GOT3 (cell line): Measurements from ENCODE around the gene OR56A5.

Source experiments
- DNase-seq: peaks from one replicate; lab custom pipeline; 2025; ENCODE audit warnings: mixed read lengths; lab: John Stamatoyannopoulos, UW

OR56A5 gene

DNA sequence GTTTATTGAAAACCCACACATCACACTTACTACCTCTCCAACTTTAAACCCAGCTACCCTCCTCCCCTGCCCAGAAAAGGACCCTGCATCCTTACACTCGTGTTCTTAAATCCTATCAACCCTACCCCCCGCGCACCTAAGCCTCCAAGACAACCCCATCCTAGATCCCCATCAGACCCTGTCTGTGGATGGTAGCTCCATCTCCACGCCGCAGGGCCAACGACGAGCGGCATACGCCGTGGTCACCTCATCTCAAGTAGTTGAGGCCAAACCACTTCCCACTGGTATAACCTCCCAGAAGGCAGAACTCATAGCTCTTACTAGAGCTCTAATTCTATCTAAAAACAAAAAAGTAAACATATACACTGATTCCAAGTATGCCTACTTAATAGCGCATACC is 35.6 kb downstream of the OR56A5 start:
- no peak for DNase-seq

DNA sequence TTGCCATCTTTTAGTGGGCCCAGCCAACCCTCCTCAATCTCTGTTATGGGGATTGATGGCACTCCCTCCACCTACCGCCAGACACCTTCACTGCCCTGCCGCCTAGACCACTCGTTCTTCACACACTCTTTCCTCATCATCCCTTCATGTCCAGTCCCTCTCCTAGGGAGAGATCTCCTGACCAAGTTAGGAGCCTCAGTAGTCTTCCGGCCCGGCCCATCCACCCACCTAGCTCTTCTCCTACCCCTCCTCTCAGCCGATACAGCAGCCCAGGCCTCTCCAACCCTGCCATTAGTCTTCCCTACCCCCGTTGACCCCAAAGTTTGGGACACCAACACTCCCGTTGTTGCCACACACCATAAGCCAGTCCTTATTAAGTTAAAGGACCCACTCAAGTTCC is 37.2 kb downstream of the OR56A5 start:
- no peak for DNase-seq

DNA sequence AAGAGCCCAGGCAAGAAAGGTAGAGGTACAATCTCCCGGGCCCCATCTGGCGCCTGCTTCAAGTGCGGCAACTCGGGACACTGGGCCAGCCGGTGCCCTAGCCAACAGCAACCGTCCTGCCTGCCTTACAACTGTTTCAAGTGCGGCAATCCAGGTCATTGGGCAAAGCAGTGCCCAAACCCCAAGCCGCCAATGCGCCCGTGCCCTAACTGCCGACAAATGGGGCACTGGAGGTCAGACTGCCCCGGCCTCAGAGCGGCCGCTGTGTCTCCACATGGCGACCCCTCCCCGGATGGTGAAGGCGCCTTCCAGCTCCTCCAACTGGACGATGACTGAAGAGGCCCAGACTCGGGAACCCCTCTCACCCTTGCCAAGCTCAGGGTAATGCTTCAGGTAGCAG is 37.7 kb downstream of the OR56A5 start:
- DNase-seq, result no peak

DNA sequence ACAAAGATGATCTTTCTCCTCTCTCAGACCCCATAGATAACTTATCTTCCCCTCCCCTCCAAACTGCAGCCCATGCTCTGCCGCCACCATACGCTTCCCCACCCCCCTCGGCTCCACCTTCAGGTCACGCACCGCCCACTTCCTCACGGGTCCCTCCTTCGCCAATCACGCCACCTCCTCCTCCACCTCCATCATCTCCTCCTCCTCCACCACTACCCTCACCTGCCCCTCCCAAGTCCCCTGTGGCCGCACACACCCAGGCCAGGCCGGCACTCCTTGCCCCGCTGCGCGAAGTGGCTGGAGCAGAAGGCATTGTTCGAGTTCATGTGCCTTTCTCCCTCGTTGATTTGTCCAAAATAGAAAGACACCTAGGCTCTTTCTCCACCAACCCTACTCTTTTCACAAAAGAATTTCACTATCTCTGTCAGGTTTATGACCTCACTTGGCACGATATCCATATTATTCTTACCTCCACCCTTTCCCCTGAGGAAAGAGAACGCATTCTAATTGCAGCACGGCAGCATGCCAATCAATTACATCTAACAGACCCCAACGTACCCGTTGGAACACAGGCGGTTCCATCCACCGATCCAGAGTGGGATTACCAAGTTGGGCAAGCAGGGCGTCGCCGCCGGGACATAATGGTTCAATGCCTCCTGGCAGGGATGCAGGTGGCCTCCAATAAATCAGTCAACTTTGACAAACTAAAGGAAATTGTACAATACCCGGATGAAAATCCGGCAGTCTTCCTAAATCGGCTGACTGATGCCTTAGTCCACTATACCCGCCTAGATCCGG is 38.5 kb downstream of the OR56A5 start:
- no peak for DNase-seq

DNA sequence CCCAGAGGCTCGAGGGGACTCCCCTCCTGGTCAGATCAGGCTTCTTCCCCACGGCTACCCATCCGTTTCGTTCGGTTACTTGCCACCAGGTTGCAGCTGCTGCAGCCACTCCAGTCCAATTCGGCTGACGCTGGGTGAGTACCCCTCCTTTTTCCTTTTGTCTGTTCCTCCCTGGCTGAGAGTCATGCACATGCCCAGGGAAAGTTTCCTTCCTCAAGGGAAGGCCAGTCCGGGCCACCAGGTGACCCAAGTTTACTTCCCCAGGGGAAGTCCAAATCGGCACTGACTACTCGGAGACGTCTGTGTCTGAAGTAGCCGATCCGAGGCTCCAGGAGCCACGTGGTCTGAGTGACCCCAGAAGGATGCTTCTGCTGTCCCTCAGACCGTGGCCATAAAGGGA is 39.5 kb downstream of the OR56A5 start:
- no peak for DNase-seq

DNA sequence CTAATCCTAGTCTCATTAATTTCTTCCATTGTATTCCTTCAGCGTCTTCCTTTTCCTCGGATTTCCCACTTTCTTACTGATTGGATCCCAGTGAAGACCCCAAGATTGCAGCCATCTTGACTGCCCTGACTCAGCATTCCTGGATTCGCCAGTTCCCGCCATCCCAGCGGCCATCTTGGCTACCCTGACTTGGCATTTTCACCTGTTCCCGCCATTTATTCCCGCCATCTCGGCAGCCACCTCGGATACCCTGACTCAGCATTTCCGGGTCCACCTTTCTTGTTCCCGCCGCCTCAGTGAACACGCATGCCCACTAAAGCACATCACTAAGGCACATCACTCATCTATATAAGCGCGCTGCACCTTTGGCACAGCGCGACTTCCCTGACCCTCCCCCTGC is 40.0 kb downstream of the OR56A5 start:
- no peak for DNase-seq

DNA sequence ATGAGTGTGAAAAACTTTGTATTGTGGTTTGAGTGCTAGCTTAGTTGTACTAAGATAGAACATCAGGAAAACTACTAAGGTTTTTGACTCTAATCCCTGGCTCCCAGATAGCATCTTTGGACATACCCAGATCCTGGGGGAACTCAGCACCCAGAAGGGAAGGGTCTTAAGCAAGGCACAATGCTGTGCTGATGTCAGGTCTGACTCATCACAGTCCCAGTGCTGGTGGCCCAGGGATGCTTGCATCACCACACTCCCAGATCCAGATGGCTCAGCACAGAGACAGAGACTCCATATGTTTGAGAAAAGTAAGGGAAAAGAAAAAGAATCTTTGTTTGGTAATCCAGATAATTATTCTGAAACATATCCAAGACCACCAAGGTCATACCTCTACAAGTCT is 44.5 kb downstream of the OR56A5 start:
- DNase-seq, result no peak

DNA sequence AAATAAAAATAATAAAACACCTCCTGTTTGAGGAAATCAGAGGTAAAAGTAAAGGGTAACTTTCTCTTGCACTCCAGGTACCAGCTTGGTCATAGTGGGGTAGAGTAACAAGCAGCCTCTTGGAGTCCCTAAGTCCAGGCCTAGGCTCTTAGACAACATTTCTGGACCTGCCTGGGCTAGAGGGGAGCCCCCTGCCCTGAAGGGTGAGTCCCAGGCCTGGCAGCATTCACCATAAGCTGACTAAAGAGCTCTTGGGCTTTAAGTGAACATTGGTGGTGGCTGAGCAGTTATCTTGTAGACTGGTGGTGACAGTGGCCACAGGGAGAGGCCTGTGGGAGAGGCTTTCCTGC is 44.9 kb downstream of the OR56A5 start:
- no peak for DNase-seq

DNA sequence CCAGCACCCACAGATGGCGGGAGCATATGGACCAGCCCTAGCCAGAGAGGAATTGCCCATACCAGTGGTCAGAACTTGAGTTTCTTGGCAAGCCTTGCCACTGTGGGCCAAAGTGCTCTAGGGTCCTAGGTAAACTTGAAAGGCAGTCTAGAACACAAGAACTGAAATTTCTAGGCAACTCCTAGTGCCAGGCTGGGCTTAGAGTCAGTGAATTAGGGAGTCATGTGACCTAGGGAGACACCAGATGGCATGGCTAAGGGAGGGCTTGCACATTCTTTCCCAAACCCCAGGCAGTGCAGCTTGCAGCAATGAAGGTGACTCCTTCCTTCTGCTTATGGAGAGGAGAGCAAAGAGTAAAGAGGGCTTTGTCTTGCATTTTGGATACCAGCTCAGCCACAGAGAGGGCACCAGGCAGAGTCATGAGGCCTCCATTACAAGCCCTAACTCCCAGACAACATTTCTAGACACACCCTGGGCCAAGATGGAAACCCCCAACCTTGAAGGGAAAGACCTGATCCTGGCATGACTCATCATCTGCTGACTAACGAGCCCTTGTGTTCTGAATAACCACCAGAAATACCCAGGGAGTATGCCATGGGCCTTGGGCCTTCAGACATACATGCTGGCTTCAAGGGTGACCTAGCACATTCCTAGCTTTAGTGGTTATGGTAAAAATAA is 45.4 kb downstream of the OR56A5 start:
- DNase-seq, result no peak
